ENCODE results near the gene OR1J2. TPM values are rescaled to one million over a fixed set of nuclear protein-coding genes. Genes with fewer than 3 reads are reported as not detected.

Gene OR1J2
- total and polyA plus RNA-seq, 2 experiments from 2014 or later, result 0.20 to 0.22 TPM

- H3K4me1 ChIP-seq (ENCODE audit: insufficient read depth), result no peaks in the 10 kb centered on the region
- no peaks in the 10 kb centered on the region for H4K20me1 ChIP-seq (ENCODE audit: insufficient read depth)
- no peak for DNase-seq
- no peaks in the 10 kb centered on the region for H3F3A ChIP-seq (ENCODE audit: insufficient read depth)
- H3K27ac ChIP-seq, result no peak overlapping the region
- H3K4me2 ChIP-seq (ENCODE audit: unreplicated experiment), result no peak overlapping the region
- WGBS, 2 experiments (ENCODE audit: low coverage in 1 of 2, low lambda C conversion rate in 2 of 2, missing lambda C conversion rate in 2 of 2), result 54 to 57% methylated on average over 2 of the region's 2 CpGs
- TF ChIP-seq EZH2phosphoT487 (IDR thresholded peaks at IDR 0.05; ENCODE audit: insufficient read depth, low read depth), result no peak
- no peak for TF ChIP-seq EZH2 (IDR thresholded peaks at IDR 0.05; ENCODE audit: insufficient read depth, poor library complexity, severe bottlenecking)
- H3K36me3 ChIP-seq (ENCODE audit: low read depth), result no peaks in the 10 kb centered on the region
- H3K9ac ChIP-seq, result no peak overlapping the region
- H3K4me3 ChIP-seq, result no peak overlapping the region
- in situ Hi-C loops (cut with MboI), result no loop called here
- H2AFZ ChIP-seq, result no peak overlapping the region
- no peaks in the 10 kb centered on the region for H3K79me2 ChIP-seq (ENCODE audit: insufficient read depth)
- H3K27me3 ChIP-seq (replicated peaks; ENCODE audit: insufficient read depth), result no peaks in the 10 kb centered on the region
- no peaks in the 10 kb centered on the region for H3K9me2 ChIP-seq (ENCODE audit: insufficient read depth)
- no peaks in the 10 kb centered on the region for H3K9me3 ChIP-seq (ENCODE audit: low read depth)
These were observed 3.6 kb upstream of the OR1J2 start for GRCh38 chr9:122506964-122507363.

DNA sequence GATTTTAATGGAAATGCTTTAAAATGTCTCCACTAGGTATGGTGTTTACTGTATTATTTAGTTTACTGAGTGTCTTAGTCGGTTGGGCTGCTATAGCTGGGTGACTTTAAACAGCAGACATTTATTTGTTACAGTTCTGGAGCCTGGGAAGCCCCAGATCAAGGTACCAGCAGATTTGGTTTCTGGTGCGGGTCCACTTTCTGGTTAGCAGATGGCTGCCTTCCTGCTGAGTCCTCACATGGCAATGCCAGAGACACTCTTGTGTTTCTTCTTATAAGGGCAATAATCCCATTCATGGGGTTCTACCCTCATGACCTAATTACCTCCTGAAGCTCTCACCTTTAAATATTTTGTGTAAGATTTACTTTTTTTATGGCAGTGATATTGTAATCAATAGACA is 7.6 kb downstream of the OR1J2 start:
- no peaks in the 10 kb centered on the region; the same call in 1 of the 2 replicates for H3K4me1 ChIP-seq (ENCODE audit: insufficient read depth)

GRCh38 chr9:122518841-122519240 is 8.2 kb downstream of the OR1J2 start, which contains the start of gene OR1J4:
TSS of gene OR1J4 (plus strand) at chr9:122519141. CDS start at chr9:122519141, 0 bp downstream.
- 84% methylated on average over 4 of the region's 4 CpGs for WGBS, 2 experiments (ENCODE audit: low coverage in 1 of 2, low lambda C conversion rate in 2 of 2, missing lambda C conversion rate in 2 of 2)
- TF ChIP-seq EZH2 (IDR thresholded peaks at IDR 0.05; ENCODE audit: insufficient read depth, poor library complexity, severe bottlenecking) (no peak), EZH2phosphoT487 (IDR thresholded peaks at IDR 0.05; ENCODE audit: insufficient read depth, low read depth) (no peak)
- in situ Hi-C loops (cut with MboI), result no loop called here
- H2AFZ ChIP-seq, result no peak within 1 kb of the TSS
- DNase-seq, result no peak
- no peak within 1 kb of the TSS for H3K27ac ChIP-seq
- no peaks in the 10 kb centered on the region for H3K27me3 ChIP-seq (replicated peaks; ENCODE audit: insufficient read depth)
- H3K79me2 ChIP-seq (ENCODE audit: insufficient read depth), result no peaks in the 10 kb centered on the region
- no peak within 1 kb of the TSS for H3K4me2 ChIP-seq (ENCODE audit: unreplicated experiment)
- H3K4me3 ChIP-seq, result no peak within 1 kb of the TSS
- no peaks in the 10 kb centered on the region; the same call in 1 of the 2 replicates for H3K4me1 ChIP-seq (ENCODE audit: insufficient read depth)
- H3K9me2 ChIP-seq (ENCODE audit: insufficient read depth), result peaks cover 7% of the 10 kb centered on the region; the same call in 1 of the 2 replicates
- peaks cover 4% of the 10 kb centered on the region; the same call in 1 of the 2 replicates for H3K36me3 ChIP-seq (ENCODE audit: low read depth)
- no peak within 1 kb of the TSS for H3K9ac ChIP-seq
- H4K20me1 ChIP-seq (ENCODE audit: insufficient read depth), result no peaks in the 10 kb centered on the region
- H3F3A ChIP-seq (ENCODE audit: insufficient read depth), result no peaks in the 10 kb centered on the region
- H3K9me3 ChIP-seq (ENCODE audit: low read depth), result no peaks in the 10 kb centered on the region

More for the DNA sequence above, 7.6 kb downstream of the OR1J2 start:
- Histone ChIP-seq H3K4me3 (no peak overlapping the region), H3K9ac (no peak overlapping the region), H3K27ac (no peak overlapping the region), H4K20me1 (ENCODE audit: insufficient read depth) (no peaks in the 10 kb centered on the region), H3K36me3 (ENCODE audit: low read depth) (peaks cover 4% of the 10 kb centered on the region; the same call in 1 of the 2 replicates), H2AFZ (no peak overlapping the region), H3K9me3 (ENCODE audit: low read depth) (no peaks in the 10 kb centered on the region), H3K79me2 (ENCODE audit: insufficient read depth) (no peaks in the 10 kb centered on the region), H3K9me2 (ENCODE audit: insufficient read depth) (peaks cover 7% of the 10 kb centered on the region; the same call in 1 of the 2 replicates), H3F3A (ENCODE audit: insufficient read depth) (no peaks in the 10 kb centered on the region), H3K27me3 (replicated peaks; ENCODE audit: insufficient read depth) (no peaks in the 10 kb centered on the region), H3K4me2 (ENCODE audit: unreplicated experiment) (no peak overlapping the region)
- WGBS, 2 experiments (ENCODE audit: low coverage in 1 of 2, low lambda C conversion rate in 2 of 2, missing lambda C conversion rate in 2 of 2), result 33% methylated on average over 2 of the region's 2 CpGs
- in situ Hi-C loops (cut with MboI), result no loop called here
- TF ChIP-seq EZH2 (IDR thresholded peaks at IDR 0.05; ENCODE audit: insufficient read depth, poor library complexity, severe bottlenecking) (no peak), EZH2phosphoT487 (IDR thresholded peaks at IDR 0.05; ENCODE audit: insufficient read depth, low read depth) (no peak)
- DNase-seq, result no peak

- no peak overlapping the region for H2AFZ ChIP-seq
- H3F3A ChIP-seq (ENCODE audit: insufficient read depth), result no peaks in the 10 kb centered on the region
- in situ Hi-C loops (cut with MboI), result no loop called here
- no peak for DNase-seq
- H3K27me3 ChIP-seq (replicated peaks; ENCODE audit: insufficient read depth), result no peaks in the 10 kb centered on the region
- no peaks in the 10 kb centered on the region for H3K4me1 ChIP-seq (ENCODE audit: insufficient read depth)
- H3K9me3 ChIP-seq (ENCODE audit: low read depth), result no peaks in the 10 kb centered on the region
- H3K9ac ChIP-seq, result no peak overlapping the region
- H4K20me1 ChIP-seq (ENCODE audit: insufficient read depth), result no peaks in the 10 kb centered on the region
- H3K4me3 ChIP-seq, result no peak overlapping the region
- H3K4me2 ChIP-seq (ENCODE audit: unreplicated experiment), result no peak overlapping the region
- H3K79me2 ChIP-seq (ENCODE audit: insufficient read depth), result no peaks in the 10 kb centered on the region
- peaks cover 4% of the 10 kb centered on the region; the same call in 1 of the 2 replicates for H3K9me2 ChIP-seq (ENCODE audit: insufficient read depth)
- no peak for TF ChIP-seq EZH2phosphoT487 (IDR thresholded peaks at IDR 0.05; ENCODE audit: insufficient read depth, low read depth)
- TF ChIP-seq EZH2 (IDR thresholded peaks at IDR 0.05; ENCODE audit: insufficient read depth, poor library complexity, severe bottlenecking), result no peak
- WGBS, 2 experiments (ENCODE audit: low coverage in 1 of 2, low lambda C conversion rate in 2 of 2, missing lambda C conversion rate in 2 of 2), result 68 to 84% methylated on average over 3 of the region's 3 CpGs
- no peak overlapping the region for H3K27ac ChIP-seq
- peaks cover 4% of the 10 kb centered on the region; the same call in 1 of the 2 replicates for H3K36me3 ChIP-seq (ENCODE audit: low read depth)
These were observed 8.8 kb downstream of the OR1J2 start for GRCh38 chr9:122519376-122519775.

Measured in GM23248 (cell line).